Breast epithelium (tissue), 3 donors: ENCODE results near the gene MTHFR.

Experiments
- CTCF ChIP-seq, 3 donors: fragments of 450-650 bp; IDR thresholded peaks; one replicate each; pipeline ENCODE4 v1.5.1; 2016 to 2017; ENCODE audit warnings: antibody characterized with exemption in 3 of 3, mild to moderate bottlenecking in 3 of 3, moderate library complexity in 3 of 3
- POLR2A ChIP-seq: fragments of 450-650 bp; IDR thresholded peaks from one replicate; pipeline ENCODE4 v1.6.1; 2016; ENCODE audit warnings: antibody characterized with exemption, mild to moderate bottlenecking, moderate library complexity

GRCh38 chr1:11749203-11749689, 56.5 kb downstream of the MTHFR start:
- TF ChIP-seq POLR2A (no peak), CTCF (IDR thresholded peaks at IDR 0.05) (no peak)
